H1 (cell line): ENCODE results near the gene GSG1L. TPM values are rescaled to one million over a fixed set of nuclear protein-coding genes. Genes with fewer than 3 reads are reported as not detected.

Source experiments
- CTCF ChIA-PET: fragments of 300-600 bp; sonication (Branson Sonifier 250); formaldehyde crosslinking; loops from one replicate; lab custom pipeline; 2021; ENCODE audit not compliant: partially characterized antibody; lab: Charles Lee
- POLR2A ChIA-PET: fragments of 300-600 bp; sonication (Branson Sonifier 250); formaldehyde crosslinking; loops from one replicate; lab custom pipeline; 2021; ENCODE audit warnings: inconsistent platforms; ENCODE audit not compliant: partially characterized antibody; lab: Charles Lee
- DNase-seq, 2 experiments: peaks; one replicate each; pipeline versions ENCODE4 v3.0.0 to v3.0.0-alpha.2; 2010 to 2022; ENCODE audit warnings: low spot score in 2 of 2, low read depth in 1 of 2, mixed read lengths in 1 of 2
- FAIRE-seq: peaks from 2 replicates; lab custom pipeline; 2011; peaks lifted over from hg19 to GRCh38; lab: Jason Lieb, UNC
- H2AFZ ChIP-seq: 2 replicates; pipeline ENCODE4 v1.8.1; 2012; ENCODE audit warnings: low read length, inconsistent platforms
- H2AK5ac ChIP-seq: 2 replicates; pipeline ENCODE4 v1.6.1; 2013; ENCODE audit warnings: low read depth, low read length
- H2BK120ac ChIP-seq: replicated peaks from 2 replicates; pipeline ENCODE3; 2013; ENCODE audit warnings: low read depth, low read length, inconsistent platforms
- H2BK12ac ChIP-seq: 2 replicates; pipeline ENCODE4 v1.6.1; 2013; ENCODE audit warnings: low read depth, low read length
- H2BK15ac ChIP-seq: 2 replicates; pipeline ENCODE4 v1.6.1; 2013; ENCODE audit warnings: low read length
- H2BK20ac ChIP-seq: 2 replicates; pipeline ENCODE4 v1.6.1; 2013; ENCODE audit warnings: low read length
- H2BK5ac ChIP-seq: 2 replicates; pipeline ENCODE4 v1.6.1; 2013; ENCODE audit warnings: low read depth, low read length
- H3K14ac ChIP-seq: 2 replicates; pipeline ENCODE4 v1.6.1; 2013; ENCODE audit warnings: inconsistent platforms; ENCODE audit not compliant: insufficient read length
- H3K18ac ChIP-seq: 2 replicates; pipeline ENCODE4 v1.6.1; 2013; ENCODE audit warnings: low read length; ENCODE audit errors: extremely low read depth
- H3K23ac ChIP-seq: 2 replicates; pipeline ENCODE4 v1.6.1; 2013; ENCODE audit warnings: inconsistent platforms; ENCODE audit not compliant: insufficient read length
- H3K23me2 ChIP-seq: 2 replicates; pipeline ENCODE4 v1.6.1; 2013; ENCODE audit warnings: low read depth, low read length
- H3K27ac ChIP-seq: 2 replicates; pipeline ENCODE4 v1.6.1; 2011; ENCODE audit warnings: low read depth, low read length, inconsistent platforms
- H3K27me3 ChIP-seq, 4 experiments: replicated peaks in 1 of 4; 1 replicate in 1 of 4; 2 replicates in 3 of 4; pipeline versions ENCODE4 v1.6.1 to v1.8.1; 2011 to 2013; ENCODE audit warnings: low read length in 3 of 4, mild to moderate bottlenecking in 3 of 4, inconsistent platforms in 2 of 4, mixed read lengths in 2 of 4, moderate library complexity in 1 of 4; ENCODE audit not compliant: control insufficient read depth in 3 of 4, insufficient read depth in 3 of 4; ENCODE audit errors: extremely low read depth in 1 of 4
- H3K36me3 ChIP-seq, 4 experiments: 2 replicates each; pipeline versions ENCODE4 v1.6.1 to v1.8.1; 2011 to 2013; ENCODE audit warnings: mild to moderate bottlenecking in 4 of 4, low read length in 3 of 4, moderate library complexity in 2 of 4, control low read depth in 1 of 4, inconsistent platforms in 1 of 4; ENCODE audit not compliant: insufficient read depth in 4 of 4, control insufficient read depth in 2 of 4
- H3K4ac ChIP-seq: replicated peaks from 2 replicates; pipeline ENCODE3; 2013; ENCODE audit warnings: low read length, low read depth, mixed read lengths, inconsistent platforms; ENCODE audit not compliant: insufficient read length
- H3K4me1 ChIP-seq, 4 experiments: replicated peaks in 1 of 4; 1 replicate in 1 of 4; 2 replicates in 3 of 4; pipeline versions ENCODE4 v1.6.1 to v1.8.1; 2011 to 2013; ENCODE audit warnings: low read length in 3 of 4, inconsistent platforms in 2 of 4, mixed read lengths in 1 of 4; ENCODE audit not compliant: insufficient read depth in 4 of 4, control insufficient read depth in 3 of 4
- H3K4me2 ChIP-seq, 2 experiments: 2 replicates each; pipeline versions ENCODE4 v1.6.1 to v1.8.1; 2011 to 2013; ENCODE audit warnings: low read depth in 2 of 2, low read length in 2 of 2, control low read depth in 1 of 2, inconsistent platforms in 1 of 2, mild to moderate bottlenecking in 1 of 2; ENCODE audit not compliant: insufficient read depth in 1 of 2
- H3K4me3 ChIP-seq, 4 experiments: fragments of 200-600, 300-600 bp in 1 of 4; sonication (generic), shearing (Covaris generic), sonication (Bioruptor Twin) in 1 of 4; 2 replicates each; pipeline versions ENCODE4 v1.5.1 to v1.8.1; 2011 to 2016; ENCODE audit warnings: low read length in 4 of 4, low read depth in 3 of 4, control low read depth in 2 of 4, inconsistent platforms in 2 of 4, mild to moderate bottlenecking in 2 of 4, mixed read lengths in 1 of 4, moderate library complexity in 1 of 4; ENCODE audit not compliant: insufficient read depth in 2 of 4; ENCODE audit errors: extremely low read depth in 1 of 4
- H3K56ac ChIP-seq: replicated peaks from 2 replicates; pipeline ENCODE3; 2013; ENCODE audit warnings: low read depth, mild to moderate bottlenecking, mixed read lengths, low read length, inconsistent platforms; ENCODE audit not compliant: insufficient read length
- H3K79me1 ChIP-seq: 2 replicates; pipeline ENCODE4 v1.6.1; 2013; ENCODE audit warnings: low read depth, low read length, control low read depth
- H3K79me2 ChIP-seq, 2 experiments: 2 replicates each; pipeline versions ENCODE4 v1.6.1 to v1.8.1; 2012 to 2013; ENCODE audit warnings: low read length in 2 of 2, mild to moderate bottlenecking in 2 of 2, inconsistent platforms in 1 of 2; ENCODE audit not compliant: insufficient read depth in 2 of 2, control insufficient read depth in 1 of 2
- H3K9ac ChIP-seq, 4 experiments: replicated peaks in 1 of 4; 1 replicate in 1 of 4; 2 replicates in 3 of 4; pipeline versions ENCODE4 v1.6.1 to v1.8.1; 2011 to 2013; ENCODE audit warnings: low read depth in 3 of 4, low read length in 3 of 4, control low read depth in 2 of 4, mild to moderate bottlenecking in 2 of 4, moderate library complexity in 2 of 4, inconsistent platforms in 1 of 4; ENCODE audit errors: extremely low read depth in 1 of 4
- H3K9me3 ChIP-seq, 2 experiments: 2 replicates each; pipeline versions ENCODE4 v1.6.1 to v1.8.1; 2012 to 2013; ENCODE audit warnings: mild to moderate bottlenecking in 2 of 2, moderate library complexity in 2 of 2, control low read depth in 1 of 2, inconsistent platforms in 1 of 2, low read depth in 1 of 2, low read length in 1 of 2, mixed read lengths in 1 of 2; ENCODE audit not compliant: insufficient read depth in 2 of 2
- H4K20me1 ChIP-seq, 2 experiments: replicated peaks in 1 of 2; 2 replicates each; pipeline versions ENCODE3 to v1.8.1; 2011 to 2013; ENCODE audit warnings: inconsistent platforms in 2 of 2, low read length in 2 of 2, mild to moderate bottlenecking in 1 of 2; ENCODE audit not compliant: insufficient read depth in 2 of 2, control insufficient read depth in 1 of 2
- H4K5ac ChIP-seq: 2 replicates; pipeline ENCODE4 v1.6.1; 2013; ENCODE audit warnings: low read length, low read depth, mixed read lengths, inconsistent platforms; ENCODE audit not compliant: insufficient read length
- H4K8ac ChIP-seq: 2 replicates; pipeline ENCODE4 v1.8.0; 2013; ENCODE audit warnings: mild to moderate bottlenecking, moderate library complexity, low read length, inconsistent platforms; ENCODE audit not compliant: insufficient read depth; ENCODE audit errors: extremely low read depth
- H4K91ac ChIP-seq: replicated peaks from 2 replicates; pipeline ENCODE3; 2013; ENCODE audit warnings: low read length, mixed read lengths, inconsistent platforms; ENCODE audit not compliant: insufficient read length
- CEBPB ChIP-seq: IDR thresholded peaks from 2 replicates; pipeline ENCODE4 v1.6.1; 2012; ENCODE audit warnings: low read depth, low read length
- CHD1 ChIP-seq: IDR thresholded peaks from 2 replicates; pipeline ENCODE4 v1.6.1; 2012; ENCODE audit warnings: low read depth, low read length, improper control_type of control experiment
- EGR1 ChIP-seq: IDR thresholded peaks from 2 replicates; pipeline ENCODE4 v1.6.1; 2011; ENCODE audit warnings: low read depth, low read length, borderline replicate concordance
- POLR2AphosphoS5 ChIP-seq: IDR thresholded peaks from 2 replicates; pipeline ENCODE4 v1.6.1; 2011; ENCODE audit warnings: low read depth, low read length
- TCF12 ChIP-seq: IDR thresholded peaks from 2 replicates; pipeline ENCODE4 v1.6.1; 2011; ENCODE audit warnings: low read depth, mild to moderate bottlenecking, low read length
- WGBS, 2 experiments: shearing (Covaris generic) in 1 of 2; methylation state at CpG; one replicate each; pipeline versions ENCODE4 v1.1.6 to v1.1.7; 2013 to 2015; ENCODE audit warnings: low lambda C conversion rate in 2 of 2, mixed read lengths in 2 of 2, inconsistent platforms in 1 of 2, low coverage in 1 of 2, missing lambda C conversion rate in 1 of 2; ENCODE audit not compliant: insufficient replicate concordance in 2 of 2, insufficient coverage in 1 of 2, insufficient read length in 1 of 2; ENCODE audit errors: extremely low coverage in 1 of 2, missing lambda C conversion rate in 1 of 2; 5-methylcytosine and 5-hydroxymethylcytosine counted together
- polyA plus RNA-seq, 7 experiments: library from polyadenylated mRNA; depleted of rRNA in 3 of 7; stranded (reverse) in 5 of 7; unstranded in 2 of 7; fragments of >200 nt in 5 of 7; fragments of 200-250 nt in 2 of 7; gene quantifications; 1 replicate in 5 of 7; 2 replicates in 1 of 7; 4 replicates in 1 of 7; pipeline versions ENCODE4 v1.2.1 to v1.2.3, GENCODE V29; 2011 to 2013; ENCODE audit warnings: missing spikeins in 2 of 7, mixed read lengths in 2 of 7
- total RNA-seq: library from RNA; stranded (reverse); fragmentation: NEBNext Ultra II Directional; extraction: Animal tissue kit (Norgen Biotek cat#: 25700); gene quantifications from 2 replicates; pipeline ENCODE4 v1.2.1, GENCODE V29; 2021
- TF ChIP-seq, protein P1 (sequence below): IDR thresholded peaks from 2 replicates; pipeline ENCODE4 v1.6.1; 2012; ENCODE audit warnings: inconsistent platforms

The GSG1L gene
- total and polyA plus RNA-seq, 2 of the 8 experiments (the other 6 are each of a cell fraction or from before 2014, with no cell fraction given) = 0.71 to 1.1 TPM

DNA sequence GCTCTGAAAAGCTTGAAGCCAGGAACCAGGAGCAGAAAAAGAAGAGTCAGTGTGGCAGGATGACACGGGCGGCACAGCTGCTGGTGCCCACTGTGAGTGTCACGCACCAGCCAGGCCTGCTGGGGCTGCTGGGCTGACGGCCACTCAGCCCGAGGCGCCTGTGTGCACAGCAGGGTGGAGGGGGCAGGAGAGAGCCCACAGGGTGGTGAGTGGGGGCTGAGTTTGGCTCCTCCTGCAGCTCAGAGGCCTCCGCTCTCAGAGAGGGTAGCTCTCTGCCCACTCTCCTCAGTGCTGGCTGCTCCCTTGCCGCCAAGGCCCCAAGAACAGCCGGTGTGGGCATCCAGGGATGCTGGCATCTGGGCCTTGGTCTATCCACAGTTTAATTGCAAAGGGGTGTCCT, 59.6 kb downstream of the GSG1L start:
- H3K4me3 ChIP-seq = no peak overlapping the region
- no peaks in the 10 kb centered on the region for H4K20me1 ChIP-seq
- H2BK12ac ChIP-seq = no peak overlapping the region
- H3K23me2 ChIP-seq = no peaks in the 10 kb centered on the region
- no peak overlapping the region for H4K91ac ChIP-seq
- no peak overlapping the region for H3K27ac ChIP-seq
- H3K9me3 ChIP-seq = no peaks in the 10 kb centered on the region
- no peak for FAIRE-seq
- H2AFZ ChIP-seq = no peak overlapping the region
- ChIA-PET POLR2A (no interaction called here), CTCF (interaction anchor here (0.6 to 1.3 kb wide), 4 partner anchors 11 to 40 kb away, joined by 3 to 5 read pairs (median 3); no protein-coding TSS in a partner anchor)
- no peak overlapping the region for H2BK5ac ChIP-seq
- H3K4ac ChIP-seq = no peak overlapping the region
- no peak overlapping the region for H4K5ac ChIP-seq
- H3K79me1 ChIP-seq = no peaks in the 10 kb centered on the region
- H4K8ac ChIP-seq = no peak overlapping the region; the same call in 1 of the 2 replicates
- H3K4me2 ChIP-seq = no peak overlapping the region
- H3K18ac ChIP-seq = no peak overlapping the region
- no peak overlapping the region for H3K9ac ChIP-seq
- no peak overlapping the region for H2BK15ac ChIP-seq
- WGBS, 2 experiments = 88% methylated on average over 7 of the region's 9 CpGs; no CpG with 5 or more reads in 1 of the 2 experiments
- no peak overlapping the region for H3K56ac ChIP-seq
- no peaks in the 10 kb centered on the region for H3K79me2 ChIP-seq
- H3K36me3 ChIP-seq = no peaks in the 10 kb centered on the region
- H3K14ac ChIP-seq = no peak overlapping the region
- H2BK20ac ChIP-seq = no peak overlapping the region
- no peak overlapping the region for H3K23ac ChIP-seq
- H2BK120ac ChIP-seq = no peak overlapping the region
- no peak for DNase-seq
- H2AK5ac ChIP-seq = no peak overlapping the region
- no peaks in the 10 kb centered on the region for H3K4me1 ChIP-seq
- TF ChIP-seq EGR1 (no peak), POLR2AphosphoS5 (no peak), CHD1 (no peak), TCF12 (no peak), CEBPB (no peak)
- TF ChIP-seq, protein P1, sequence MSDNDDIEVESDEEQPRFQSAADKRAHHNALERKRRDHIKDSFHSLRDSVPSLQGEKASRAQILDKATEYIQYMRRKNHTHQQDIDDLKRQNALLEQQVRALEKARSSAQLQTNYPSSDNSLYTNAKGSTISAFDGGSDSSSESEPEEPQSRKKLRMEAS = no peak
- H3K27me3 ChIP-seq = no peaks in the 10 kb centered on the region
